Epithelial cell of esophagus (primary cell): Measurements from ENCODE around the gene RABGGTA.
A peak's percentile ranks its signal among the peaks of the same experiment; 100 is the strongest.

Experiments used
- DNase-seq: peaks from one replicate; pipeline ENCODE4 v3.0.0; 2010; ENCODE audit warnings: low read depth
- H3K4me3 ChIP-seq: 2 replicates; pipeline ENCODE4 v1.5.1; 2011; ENCODE audit warnings: mild to moderate bottlenecking, low read length, control low read depth
- CTCF ChIP-seq: IDR thresholded peaks from 2 replicates; pipeline ENCODE4 v1.5.1; 2011; ENCODE audit warnings: low read depth, mild to moderate bottlenecking, low read length, control low read depth, inconsistent platforms; ENCODE audit not compliant: insufficient read depth; ENCODE audit errors: missing control alignments

Gene RABGGTA

DNA sequence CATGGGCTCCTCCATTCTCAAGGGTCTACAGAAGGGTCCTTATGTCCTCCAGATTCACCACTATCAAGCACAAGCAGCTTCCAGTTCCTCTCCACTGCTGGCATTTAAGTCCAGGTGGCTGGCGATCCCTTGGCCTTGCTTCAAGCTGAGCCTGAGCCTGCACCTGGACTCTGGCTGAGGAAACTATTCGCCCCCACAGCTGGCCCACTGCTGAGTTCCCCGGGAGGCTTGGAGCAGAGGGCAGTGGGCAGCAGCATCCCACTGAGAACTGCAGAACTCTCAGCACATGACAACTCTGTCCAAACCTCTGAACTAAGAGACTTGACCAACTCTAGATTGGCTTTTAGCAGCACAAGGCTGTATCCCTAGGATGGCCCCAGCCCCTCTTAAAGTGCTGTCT lies 11.3 kb upstream of the RABGGTA start:
- H3K4me3 ChIP-seq = no peak overlapping the region
- TF ChIP-seq CTCF = no peak
- DNase-seq = no peak

- TF ChIP-seq CTCF = no peak
- DNase-seq = no peak
- H3K4me3 ChIP-seq = no peak overlapping the region
Observed at GRCh38 chr14:24281636-24282035, 10.2 kb upstream of the RABGGTA start.

GRCh38 chr14:24280797-24281460 lies 9.5 kb upstream of the RABGGTA start:
- no peak for TF ChIP-seq CTCF
- peak; percentile 54 for DNase-seq
- no peak overlapping the region for H3K4me3 ChIP-seq

- DNase-seq = peak; percentile 89
- H3K4me3 ChIP-seq = no peak overlapping the region
- TF ChIP-seq CTCF = peak; percentile 60
Observed at GRCh38 chr14:24279301-24280186, 8.1 kb upstream of the RABGGTA start.

GRCh38 chr14:24278424-24278823 lies 7.0 kb upstream of the RABGGTA start:
- no peak for TF ChIP-seq CTCF
- no peak for DNase-seq
- H3K4me3 ChIP-seq = no peak overlapping the region

DNA sequence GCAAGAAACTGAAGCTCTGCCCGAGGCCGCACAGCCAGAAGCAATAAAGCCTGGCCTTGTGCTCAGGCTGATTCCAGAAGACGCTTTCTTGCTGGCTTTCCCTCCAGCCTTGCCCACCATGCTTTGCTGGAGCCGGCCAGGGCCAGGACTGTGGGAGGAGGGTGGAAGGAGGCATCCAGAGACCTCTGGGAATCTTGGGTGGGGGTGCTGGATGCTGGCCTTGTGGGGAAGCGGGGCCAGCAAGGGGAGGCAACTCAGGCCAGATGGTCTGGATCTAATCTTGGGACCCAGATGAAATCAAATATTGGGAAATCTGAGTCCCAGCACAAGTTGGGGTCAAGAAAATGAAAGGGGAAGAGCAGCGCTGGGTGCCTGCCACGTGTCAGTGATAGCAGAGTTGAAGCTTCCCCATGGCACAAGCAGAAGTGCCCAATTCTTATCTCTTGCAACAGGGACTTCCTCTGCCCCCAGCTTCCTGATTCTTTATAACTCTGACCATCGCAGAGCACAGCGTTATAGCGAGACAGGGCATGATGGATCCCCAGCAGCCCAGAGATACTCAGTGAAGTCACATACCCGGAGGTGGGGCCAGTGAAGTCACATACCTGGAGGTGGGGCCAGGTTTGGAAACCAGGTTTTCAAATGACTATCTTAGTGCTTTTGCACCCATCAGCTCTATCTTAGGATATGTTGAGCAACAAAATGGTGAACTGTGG lies 6.4 kb upstream of the RABGGTA start:
- DNase-seq = no peak
- TF ChIP-seq CTCF = no peak

More for the DNA sequence above, 6.4 kb upstream of the RABGGTA start:
- no peak overlapping the region for H3K4me3 ChIP-seq
